ENCODE results near the gene MAP3K7.

Gene MAP3K7

DNA sequence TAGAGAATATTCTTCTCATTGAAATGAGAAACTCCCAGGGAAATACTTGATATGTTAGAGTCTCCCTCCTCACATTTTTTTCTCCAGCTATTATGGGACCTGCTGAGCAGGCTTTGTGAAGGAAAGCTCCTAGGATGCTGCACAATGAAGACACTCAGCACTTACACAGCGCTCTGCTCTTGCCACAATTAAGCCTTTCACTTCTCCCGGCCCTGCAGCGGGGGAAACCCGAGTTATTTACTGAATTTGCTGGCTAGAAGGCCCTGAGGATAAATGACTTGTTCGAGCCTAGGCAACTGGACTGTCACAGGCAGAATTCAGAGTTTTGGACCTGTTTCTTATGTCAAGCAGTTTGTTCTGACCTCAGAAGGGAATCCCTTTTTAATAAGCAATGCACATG lies 102.0 kb downstream of the MAP3K7 start:
- H3K4me3 ChIP-seq (ENCODE audit: low read depth, low read length) = no peak overlapping the region
- TF ChIP-seq, protein P1, sequence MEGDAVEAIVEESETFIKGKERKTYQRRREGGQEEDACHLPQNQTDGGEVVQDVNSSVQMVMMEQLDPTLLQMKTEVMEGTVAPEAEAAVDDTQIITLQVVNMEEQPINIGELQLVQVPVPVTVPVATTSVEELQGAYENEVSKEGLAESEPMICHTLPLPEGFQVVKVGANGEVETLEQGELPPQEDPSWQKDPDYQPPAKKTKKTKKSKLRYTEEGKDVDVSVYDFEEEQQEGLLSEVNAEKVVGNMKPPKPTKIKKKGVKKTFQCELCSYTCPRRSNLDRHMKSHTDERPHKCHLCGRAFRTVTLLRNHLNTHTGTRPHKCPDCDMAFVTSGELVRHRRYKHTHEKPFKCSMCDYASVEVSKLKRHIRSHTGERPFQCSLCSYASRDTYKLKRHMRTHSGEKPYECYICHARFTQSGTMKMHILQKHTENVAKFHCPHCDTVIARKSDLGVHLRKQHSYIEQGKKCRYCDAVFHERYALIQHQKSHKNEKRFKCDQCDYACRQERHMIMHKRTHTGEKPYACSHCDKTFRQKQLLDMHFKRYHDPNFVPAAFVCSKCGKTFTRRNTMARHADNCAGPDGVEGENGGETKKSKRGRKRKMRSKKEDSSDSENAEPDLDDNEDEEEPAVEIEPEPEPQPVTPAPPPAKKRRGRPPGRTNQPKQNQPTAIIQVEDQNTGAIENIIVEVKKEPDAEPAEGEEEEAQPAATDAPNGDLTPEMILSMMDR (IDR thresholded peaks at IDR 0.05; ENCODE audit: low read depth, low read length) = no peak

DNA sequence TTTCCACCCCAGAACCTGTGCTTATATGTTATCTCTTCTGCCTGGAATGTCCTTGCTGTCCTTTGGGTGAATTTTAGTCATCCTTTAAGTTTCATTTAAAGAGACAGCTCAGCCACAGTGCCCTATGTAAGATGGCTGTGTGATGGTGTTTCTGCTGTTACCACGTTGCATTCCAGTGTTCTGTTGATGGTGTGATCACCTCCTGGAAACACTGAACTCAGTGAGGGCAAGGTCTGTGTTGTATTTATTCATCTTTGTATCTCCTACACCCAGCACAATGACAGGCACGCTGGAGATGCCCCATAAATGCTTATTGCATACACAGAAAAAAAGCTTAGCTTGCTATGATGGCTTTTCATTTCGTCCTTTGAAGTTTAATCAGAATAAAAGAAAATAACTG lies 102.5 kb downstream of the MAP3K7 start:
- H3K4me3 ChIP-seq (ENCODE audit: low read depth, low read length) = no peak overlapping the region
- TF ChIP-seq, protein P1 (IDR thresholded peaks at IDR 0.05; ENCODE audit: low read depth, low read length) = no peak

DNA sequence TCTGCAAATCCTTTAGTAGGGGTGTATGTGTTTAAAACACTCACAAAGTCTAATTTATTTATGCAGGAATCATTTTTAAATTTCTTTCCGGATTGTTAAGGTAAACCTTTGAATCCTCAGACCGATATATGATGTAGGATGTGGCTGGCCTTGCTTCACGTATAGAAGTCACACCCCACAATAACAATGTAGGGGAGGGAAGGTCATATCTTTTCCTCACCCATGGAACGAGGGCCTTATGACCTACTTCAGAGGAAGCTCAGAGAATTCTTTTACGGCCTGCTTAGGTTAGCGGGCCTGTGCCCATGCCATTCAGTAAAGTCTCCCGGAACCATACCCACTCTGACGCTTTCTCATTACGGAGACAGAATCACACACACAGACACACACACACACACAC lies 102.9 kb downstream of the MAP3K7 start:
- TF ChIP-seq, protein P1 (IDR thresholded peaks at IDR 0.05; ENCODE audit: low read depth, low read length) = no peak
- H3K4me3 ChIP-seq (ENCODE audit: low read depth, low read length) = no peak overlapping the region

DNA sequence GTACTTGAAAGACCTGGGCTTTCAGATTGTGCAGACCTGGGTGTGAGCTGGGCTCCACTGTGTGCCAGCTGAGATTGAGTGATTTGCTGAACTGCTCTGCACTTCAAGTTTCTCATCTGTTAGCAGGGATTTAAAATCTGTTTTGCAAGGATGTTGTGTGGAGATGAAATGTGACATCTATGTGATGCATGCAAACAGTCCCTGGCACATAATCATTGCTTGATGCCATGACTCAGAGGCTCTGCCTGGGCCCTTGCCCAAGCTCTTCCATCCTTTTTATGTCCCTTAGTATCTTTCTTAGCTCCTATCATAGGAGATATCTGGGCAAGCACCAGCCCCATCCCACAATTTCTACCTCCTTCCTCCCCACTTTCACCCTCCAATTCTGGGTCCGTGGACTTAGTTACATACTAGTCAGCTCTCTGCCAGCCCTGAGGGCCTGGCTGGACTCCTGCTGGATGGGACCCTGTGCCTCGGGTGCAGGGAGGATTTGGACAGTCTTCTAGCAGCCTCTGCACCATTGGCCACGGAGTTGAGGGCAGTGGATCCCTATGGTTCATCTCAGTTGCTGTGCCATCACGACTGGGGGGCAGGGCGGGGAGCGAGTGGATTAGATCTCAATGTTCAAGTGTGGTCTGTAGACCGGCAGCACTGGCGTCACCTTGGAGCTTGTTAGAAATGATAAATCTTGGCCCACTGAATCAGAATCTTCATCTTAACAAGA lies 103.6 kb downstream of the MAP3K7 start:
- TF ChIP-seq, protein P1 (IDR thresholded peaks at IDR 0.05; ENCODE audit: low read depth, low read length) = no peak

DNA sequence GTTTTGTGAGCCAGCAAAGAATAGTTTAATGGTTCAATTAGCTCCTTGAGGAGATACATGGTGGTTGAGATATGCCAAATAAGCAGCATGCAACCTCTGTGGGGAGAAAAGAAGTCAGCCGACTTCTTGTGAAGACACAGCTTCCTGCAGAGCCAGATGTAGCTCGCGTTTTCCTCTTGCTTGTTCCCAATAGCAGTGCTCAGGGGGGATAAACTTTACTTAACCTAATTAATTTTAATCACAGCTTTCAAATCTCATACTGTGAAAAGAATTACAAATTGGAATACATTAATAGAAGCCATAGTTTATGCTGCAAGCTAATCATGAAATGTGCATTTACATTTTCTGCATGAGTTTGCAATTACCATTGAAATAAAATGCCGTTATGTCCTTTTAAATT lies 106.2 kb downstream of the MAP3K7 start:
- no peak overlapping the region for H3K4me3 ChIP-seq (ENCODE audit: low read depth, low read length)
- TF ChIP-seq, protein P1 (IDR thresholded peaks at IDR 0.05; ENCODE audit: low read depth, low read length) = no peak

More for the DNA sequence above, 103.6 kb downstream of the MAP3K7 start:
- no peak overlapping the region for H3K4me3 ChIP-seq (ENCODE audit: low read depth, low read length)

DNA sequence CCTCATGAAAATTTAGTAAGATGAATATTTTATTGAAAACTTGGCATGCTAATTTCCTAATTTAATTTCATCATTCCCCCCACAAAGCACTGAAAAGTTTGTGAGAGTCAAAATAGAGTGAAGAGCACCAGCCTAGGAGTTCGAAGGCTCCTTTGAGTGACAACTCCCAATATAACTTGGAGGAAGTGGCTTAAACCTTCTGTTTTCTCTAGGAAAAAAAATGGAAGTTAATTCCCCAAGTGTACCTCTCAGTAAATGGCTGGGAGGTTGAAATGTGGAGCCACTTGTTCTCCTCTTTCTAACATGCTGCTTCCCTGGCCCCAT lies 107.3 kb downstream of the MAP3K7 start:
- TF ChIP-seq, protein P1 (IDR thresholded peaks at IDR 0.05; ENCODE audit: low read depth, low read length) = no peak
- H3K4me3 ChIP-seq (ENCODE audit: low read depth, low read length) = no peak overlapping the region

DNA sequence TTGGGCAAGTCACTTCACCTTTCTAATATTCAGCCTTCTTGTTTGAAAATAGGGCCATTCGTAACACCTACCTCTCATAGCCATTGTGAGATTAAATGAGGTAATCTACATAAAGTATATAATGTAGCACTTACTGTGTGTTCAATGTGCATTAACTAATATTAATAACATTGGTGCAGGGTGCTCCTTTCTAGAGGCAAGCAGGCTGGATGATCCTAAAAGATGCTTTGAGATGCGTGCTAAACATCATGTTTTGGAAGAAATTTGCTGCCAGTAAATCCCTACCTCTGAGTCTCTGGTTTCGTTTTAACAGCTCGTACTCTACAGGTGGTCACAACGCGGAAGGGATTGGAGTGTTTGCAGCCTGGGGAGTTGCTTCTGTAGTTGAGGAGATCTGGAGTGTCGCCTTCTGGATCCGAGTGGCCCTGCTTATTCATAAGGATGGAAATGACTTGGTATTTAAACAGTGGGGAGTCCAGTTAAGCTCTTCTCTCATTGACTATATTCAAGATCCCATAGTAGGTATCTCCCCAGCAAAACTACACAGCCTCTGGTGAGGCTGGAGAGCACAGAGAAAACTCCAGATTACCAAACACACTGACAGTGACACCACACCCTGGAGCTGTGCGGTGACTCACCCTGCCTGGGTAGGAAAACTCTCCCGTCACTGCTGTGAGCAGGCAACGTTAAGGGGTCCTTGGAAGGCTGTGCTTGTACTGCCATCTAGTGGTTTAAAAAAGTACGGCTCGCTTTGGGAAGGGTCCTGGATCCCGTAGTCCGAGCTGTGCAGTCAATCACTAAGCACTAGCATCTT lies 107.9 kb downstream of the MAP3K7 start:
- TF ChIP-seq, protein P1 (IDR thresholded peaks at IDR 0.05; ENCODE audit: low read depth, low read length) = peak; percentile 69
- no peak overlapping the region for H3K4me3 ChIP-seq (ENCODE audit: low read depth, low read length)
